ENCODE results near the gene LYZL6. TPM values are rescaled to one million over a fixed set of nuclear protein-coding genes. Genes with fewer than 3 reads are reported as not detected.

The LYZL6 gene
- total RNA-seq (not detected), polyA plus RNA-seq (not detected)
- long read RNA-seq, donor 1, result 0 reads
- long read RNA-seq, donor 2, result 0 reads
- long read RNA-seq, donor 3, result 0 reads
- long read RNA-seq, donor 4, result 0 reads
- long read RNA-seq, donor 5, result 0 reads

- ATAC-seq (ENCODE audit: insufficient read depth, low FRiP score) (no peak), DNase-seq (no peak)
- H3K9me3 ChIP-seq (ENCODE audit: control insufficient read depth in 4 of 4, insufficient read depth in 3 of 4, low read length in 3 of 4), result no peaks in the 10 kb centered on the region
- H3K4me1 ChIP-seq (ENCODE audit: control insufficient read depth in 5 of 5, insufficient read depth in 5 of 5, low read length in 5 of 5), result no peaks in the 10 kb centered on the region
- WGBS, 2 donors, result 81 to 88% methylated on average over 2 of the region's 2 CpGs
- H3K4me3 ChIP-seq, result no peak within 1 kb of the TSS
- H3K27ac ChIP-seq (ENCODE audit: low read depth in 1 of 2, low read length in 1 of 2), result no peak within 1 kb of the TSS
- TF ChIP-seq CTCF (IDR thresholded peaks at IDR 0.05; ENCODE audit: control extremely low read depth, extremely low read depth), result no peak
- no peaks in the 10 kb centered on the region for H3K27me3 ChIP-seq (ENCODE audit: control insufficient read depth in 3 of 3, insufficient read depth in 3 of 3, low read length in 2 of 3)
- no peak within 1 kb of the TSS for H3K9ac ChIP-seq (ENCODE audit: insufficient read depth in 1 of 2, low read length in 2 of 2)
- H3K36me3 ChIP-seq (ENCODE audit: control insufficient read depth in 4 of 4, insufficient read depth in 4 of 4, low read length in 4 of 4), result no peaks in the 10 kb centered on the region
Measured at GRCh38 chr17:35943537-35943936, at the start of gene LYZL6. Gene LYZL6, minus strand, starts transcription at chr17:35943713. Its CDS starts 4,357 bp downstream, at chr17:35939356.

- Histone ChIP-seq H3K4me3 (no peak overlapping the region), H3K27ac (ENCODE audit: low read depth in 1 of 2, low read length in 1 of 2) (no peak overlapping the region), H3K27me3 (ENCODE audit: control insufficient read depth in 3 of 3, insufficient read depth in 3 of 3, low read length in 2 of 3) (no peaks in the 10 kb centered on the region), H3K9ac (ENCODE audit: insufficient read depth in 1 of 2, low read length in 2 of 2) (no peak overlapping the region), H3K4me1 (ENCODE audit: control insufficient read depth in 5 of 5, insufficient read depth in 5 of 5, low read length in 5 of 5) (peaks cover 0 to 6% (median 0%) of the 10 kb centered on the region in 5 donors), H3K9me3 (ENCODE audit: control insufficient read depth in 4 of 4, insufficient read depth in 3 of 4, low read length in 3 of 4) (peaks cover 0 to 4% (median 0%) of the 10 kb centered on the region in 4 donors), H3K36me3 (ENCODE audit: control insufficient read depth in 4 of 4, insufficient read depth in 4 of 4, low read length in 4 of 4) (no peaks in the 10 kb centered on the region)
- DNase-seq (no peak), ATAC-seq (ENCODE audit: insufficient read depth, low FRiP score) (no peak)
- no peak for TF ChIP-seq CTCF (IDR thresholded peaks at IDR 0.05; ENCODE audit: control extremely low read depth, extremely low read depth)
- WGBS, 2 donors, result 81 to 87% methylated on average over 2 of the region's 2 CpGs
Measured at GRCh38 chr17:35991075-35991474, 47.6 kb upstream of the LYZL6 start.

- Histone ChIP-seq H3K27me3 (ENCODE audit: control insufficient read depth in 3 of 3, insufficient read depth in 3 of 3, low read length in 2 of 3) (no peaks in the 10 kb centered on the region), H3K4me1 (ENCODE audit: control insufficient read depth in 5 of 5, insufficient read depth in 5 of 5, low read length in 5 of 5) (peaks cover 0 to 15% (median 0%) of the 10 kb centered on the region in 5 donors), H3K9me3 (ENCODE audit: control insufficient read depth in 4 of 4, insufficient read depth in 3 of 4, low read length in 3 of 4) (peaks cover 0 to 4% (median 0%) of the 10 kb centered on the region in 4 donors), H3K36me3 (ENCODE audit: control insufficient read depth in 4 of 4, insufficient read depth in 4 of 4, low read length in 4 of 4) (no peaks in the 10 kb centered on the region), H3K4me3 (no peak overlapping the region), H3K9ac (ENCODE audit: insufficient read depth in 1 of 2, low read length in 2 of 2) (no peak overlapping the region), H3K27ac (ENCODE audit: low read depth in 1 of 2, low read length in 1 of 2) (no peak overlapping the region)
- ATAC-seq (ENCODE audit: insufficient read depth, low FRiP score) (no peak), DNase-seq (peak in 2 of 3 donors; percentile 21 to 39)
- TF ChIP-seq CTCF (IDR thresholded peaks at IDR 0.05; ENCODE audit: control extremely low read depth, extremely low read depth), result no peak
Measured at GRCh38 chr17:35988164-35988563, 44.7 kb upstream of the LYZL6 start.

GRCh38 chr17:35986643-35987042 is 43.1 kb upstream of the LYZL6 start, which contains the start of gene CCL14:
Gene CCL14, minus strand, starts transcription at chr17:35986729. Its CDS starts 80 bp downstream, at chr17:35986649.
- H3K27ac ChIP-seq (ENCODE audit: low read depth in 1 of 2, low read length in 1 of 2), result peak within 1 kb of the TSS in 1 of 2 donors; percentile 6
- no peak for ATAC-seq (ENCODE audit: insufficient read depth, low FRiP score)
- 63 to 70% methylated on average over 1 of the region's 1 CpG for WGBS, 2 donors

More at GRCh38 chr17:35986643-35987042, 43.1 kb upstream of the LYZL6 start, which contains the start of gene CCL14:
- Histone ChIP-seq H3K4me3 (no peak within 1 kb of the TSS), H3K4me1 (ENCODE audit: control insufficient read depth in 5 of 5, insufficient read depth in 5 of 5, low read length in 5 of 5) (peaks cover 0 to 15% (median 0%) of the 10 kb centered on the region in 5 donors), H3K9ac (ENCODE audit: insufficient read depth in 1 of 2, low read length in 2 of 2) (no peak within 1 kb of the TSS), H3K9me3 (ENCODE audit: control insufficient read depth in 4 of 4, insufficient read depth in 3 of 4, low read length in 3 of 4) (peaks cover 0 to 4% (median 0%) of the 10 kb centered on the region in 4 donors), H3K27me3 (ENCODE audit: control insufficient read depth in 3 of 3, insufficient read depth in 3 of 3, low read length in 2 of 3) (no peaks in the 10 kb centered on the region), H3K36me3 (ENCODE audit: control insufficient read depth in 4 of 4, insufficient read depth in 4 of 4, low read length in 4 of 4) (no peaks in the 10 kb centered on the region)
- no peak for DNase-seq
- TF ChIP-seq CTCF (IDR thresholded peaks at IDR 0.05; ENCODE audit: control extremely low read depth, extremely low read depth), result no peak

Measured in lung (tissue), 16 donors.